Measurements from ENCODE around the gene CDC42EP2. TPM values are rescaled to one million over a fixed set of nuclear protein-coding genes. Genes with fewer than 3 reads are reported as not detected.

CDC42EP2 gene
- total and polyA plus RNA-seq, 2 of the 13 experiments (the other 11 are each of a cell fraction or from before 2014, with no cell fraction given), result 2.3 to 7.1 TPM

- intact Hi-C loops (cut with micrococcal nuclease; ENCODE audit: unreplicated experiment), result no loop called here
- DNase-seq (ENCODE audit: low spot score), result no peak
- no peak for ATAC-seq
- H3K36me3 ChIP-seq (replicated peaks in 1 of 2; ENCODE audit: control insufficient read depth in 1 of 2, insufficient read depth in 2 of 2, low read length in 2 of 2), result peaks cover 18 to 40% of the 10 kb centered on the region in 2 experiments
- no peak for FAIRE-seq
- BruUV-seq (replicated peaks), result no TSS peak
- H2AFZ ChIP-seq (ENCODE audit: low read length), result no peak overlapping the region
- ChIA-PET CTCF (ENCODE audit: low intra/inter-chr PET ratio, low total read pairs) (no interaction called here), POLR2A (interaction anchor here (2.4 kb wide), 1 partner anchor 13 kb away, joined by 7 read pairs; no protein-coding TSS in a partner anchor)
- H3K9ac ChIP-seq (ENCODE audit: insufficient read depth, low read depth, low read length), result no peak overlapping the region
- no peak overlapping the region for H3K27ac ChIP-seq (ENCODE audit: extremely low read length, insufficient read depth, low read length)
- no peaks in the 10 kb centered on the region for H3K9me3 ChIP-seq (ENCODE audit: low read length)
- no peak for TF ChIP-seq ATF1 (CRISPR knock-in tag; IDR thresholded peaks at IDR 0.05)
- TF ChIP-seq KLF6 (CRISPR knock-in tag; IDR thresholded peaks at IDR 0.05), result no peak
- TF ChIP-seq, protein P1, sequence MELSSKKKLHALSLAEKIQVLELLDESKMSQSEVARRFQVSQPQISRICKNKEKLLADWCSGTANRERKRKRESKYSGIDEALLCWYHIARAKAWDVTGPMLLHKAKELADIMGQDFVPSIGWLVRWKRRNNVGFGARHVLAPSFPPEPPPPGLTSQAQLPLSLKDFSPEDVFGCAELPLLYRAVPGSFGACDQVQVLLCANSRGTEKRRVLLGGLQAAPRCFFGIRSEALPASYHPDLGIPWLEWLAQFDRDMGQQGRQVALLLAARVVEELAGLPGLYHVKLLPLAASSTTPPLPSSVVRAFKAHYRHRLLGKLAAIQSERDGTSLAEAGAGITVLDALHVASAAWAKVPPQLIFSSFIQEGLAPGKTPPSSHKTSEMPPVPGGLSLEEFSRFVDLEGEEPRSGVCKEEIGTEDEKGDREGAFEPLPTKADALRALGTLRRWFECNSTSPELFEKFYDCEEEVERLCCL (CRISPR knock-in tag; IDR thresholded peaks at IDR 0.05; ENCODE audit: borderline replicate concordance), result no peak
- TF ChIP-seq CENPX (CRISPR knock-in tag; IDR thresholded peaks at IDR 0.05), result no peak
- no peak for TF ChIP-seq SALL1 (CRISPR knock-in tag; IDR thresholded peaks at IDR 0.05)
- TF ChIP-seq ZNF44 (CRISPR knock-in tag; IDR thresholded peaks at IDR 0.05), result no peak
- TF ChIP-seq GABPB1 (CRISPR knock-in tag; IDR thresholded peaks at IDR 0.05), result no peak
- TF ChIP-seq, protein P2, sequence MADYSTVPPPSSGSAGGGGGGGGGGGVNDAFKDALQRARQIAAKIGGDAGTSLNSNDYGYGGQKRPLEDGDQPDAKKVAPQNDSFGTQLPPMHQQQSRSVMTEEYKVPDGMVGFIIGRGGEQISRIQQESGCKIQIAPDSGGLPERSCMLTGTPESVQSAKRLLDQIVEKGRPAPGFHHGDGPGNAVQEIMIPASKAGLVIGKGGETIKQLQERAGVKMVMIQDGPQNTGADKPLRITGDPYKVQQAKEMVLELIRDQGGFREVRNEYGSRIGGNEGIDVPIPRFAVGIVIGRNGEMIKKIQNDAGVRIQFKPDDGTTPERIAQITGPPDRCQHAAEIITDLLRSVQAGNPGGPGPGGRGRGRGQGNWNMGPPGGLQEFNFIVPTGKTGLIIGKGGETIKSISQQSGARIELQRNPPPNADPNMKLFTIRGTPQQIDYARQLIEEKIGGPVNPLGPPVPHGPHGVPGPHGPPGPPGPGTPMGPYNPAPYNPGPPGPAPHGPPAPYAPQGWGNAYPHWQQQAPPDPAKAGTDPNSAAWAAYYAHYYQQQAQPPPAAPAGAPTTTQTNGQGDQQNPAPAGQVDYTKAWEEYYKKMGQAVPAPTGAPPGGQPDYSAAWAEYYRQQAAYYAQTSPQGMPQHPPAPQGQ (CRISPR knock-in tag; IDR thresholded peaks at IDR 0.05; ENCODE audit: borderline replicate concordance), result no peak
- TF ChIP-seq, protein P3, sequence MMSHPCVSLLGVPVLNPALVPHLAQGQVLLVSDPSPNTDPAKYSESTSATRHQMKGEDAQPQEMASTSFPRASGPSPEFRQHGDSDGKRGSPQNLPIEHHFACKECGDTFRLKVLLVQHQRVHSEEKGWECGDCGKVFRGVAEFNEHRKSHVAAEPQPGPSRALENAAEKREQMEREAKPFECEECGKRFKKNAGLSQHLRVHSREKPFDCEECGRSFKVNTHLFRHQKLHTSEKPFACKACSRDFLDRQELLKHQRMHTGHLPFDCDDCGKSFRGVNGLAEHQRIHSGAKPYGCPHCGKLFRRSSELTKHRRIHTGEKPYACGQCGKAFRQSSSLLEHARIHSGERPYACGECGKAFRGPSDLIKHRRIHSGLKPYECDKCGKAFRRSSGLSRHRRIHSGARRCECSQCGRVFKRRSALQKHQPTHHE (CRISPR knock-in tag; IDR thresholded peaks at IDR 0.05; ENCODE audit: borderline replicate concordance), result no peak
- no peak for TF ChIP-seq ADNP (CRISPR knock-in tag; IDR thresholded peaks at IDR 0.05)
- TF ChIP-seq HNRNPK (IDR thresholded peaks at IDR 0.05; ENCODE audit: low read depth, low read length, poor library complexity, severe bottlenecking), result no peak
- in situ Hi-C loops (cut with HindIII; ENCODE audit: extremely low pct_ligation_motif_present, low pct_unique_long_range_greater_than_20kb), result no loop called here
- H4K20me1 ChIP-seq (ENCODE audit: insufficient read depth, low read length), result no peaks in the 10 kb centered on the region
- peaks cover 47% of the 10 kb centered on the region for H3K79me2 ChIP-seq (ENCODE audit: insufficient read depth, low read length)
- WGBS (ENCODE audit: low lambda C conversion rate), result 95% methylated on average over 7 of the region's 7 CpGs
- no peaks in the 10 kb centered on the region; a peak in 1 of 5 replicates for H3K27me3 ChIP-seq (ENCODE audit: control insufficient read depth in 1 of 2, insufficient read depth in 2 of 2, low read length in 2 of 2)
- peaks cover 12% of the 10 kb centered on the region for H3K4me1 ChIP-seq (ENCODE audit: insufficient read depth, low read length)
- no peak overlapping the region for H3K4me3 ChIP-seq (replicated peaks in 1 of 3; ENCODE audit: insufficient read depth in 1 of 3, low read depth in 2 of 3, low read length in 3 of 3)
- H3K4me2 ChIP-seq (ENCODE audit: low read depth, low read length), result no peak overlapping the region
Observed at GRCh38 chr11:65338676-65339075, 24.0 kb downstream of the CDC42EP2 start.
